ENCODE results near the gene MEGF11.

DNA sequence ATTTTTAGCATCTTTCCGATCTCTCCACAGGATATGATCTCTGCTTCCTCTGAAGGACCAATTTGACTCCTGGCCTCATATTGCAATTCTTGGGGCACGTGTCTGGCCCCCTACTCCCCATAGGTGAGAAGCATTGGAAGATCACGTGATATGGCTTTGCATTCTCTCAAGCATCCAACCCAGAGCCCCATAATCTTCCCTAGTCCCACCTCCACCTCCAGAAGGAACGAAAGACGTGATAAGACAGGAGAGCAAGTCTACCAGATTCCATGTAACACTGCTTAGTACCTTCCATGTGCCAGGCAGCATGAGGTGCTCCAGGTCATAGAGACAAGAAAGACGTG, 176.3 kb downstream of the MEGF11 start:
- no peak for TF ChIP-seq POLR2A (IDR thresholded peaks at IDR 0.05)
- TF ChIP-seq, protein P1, sequence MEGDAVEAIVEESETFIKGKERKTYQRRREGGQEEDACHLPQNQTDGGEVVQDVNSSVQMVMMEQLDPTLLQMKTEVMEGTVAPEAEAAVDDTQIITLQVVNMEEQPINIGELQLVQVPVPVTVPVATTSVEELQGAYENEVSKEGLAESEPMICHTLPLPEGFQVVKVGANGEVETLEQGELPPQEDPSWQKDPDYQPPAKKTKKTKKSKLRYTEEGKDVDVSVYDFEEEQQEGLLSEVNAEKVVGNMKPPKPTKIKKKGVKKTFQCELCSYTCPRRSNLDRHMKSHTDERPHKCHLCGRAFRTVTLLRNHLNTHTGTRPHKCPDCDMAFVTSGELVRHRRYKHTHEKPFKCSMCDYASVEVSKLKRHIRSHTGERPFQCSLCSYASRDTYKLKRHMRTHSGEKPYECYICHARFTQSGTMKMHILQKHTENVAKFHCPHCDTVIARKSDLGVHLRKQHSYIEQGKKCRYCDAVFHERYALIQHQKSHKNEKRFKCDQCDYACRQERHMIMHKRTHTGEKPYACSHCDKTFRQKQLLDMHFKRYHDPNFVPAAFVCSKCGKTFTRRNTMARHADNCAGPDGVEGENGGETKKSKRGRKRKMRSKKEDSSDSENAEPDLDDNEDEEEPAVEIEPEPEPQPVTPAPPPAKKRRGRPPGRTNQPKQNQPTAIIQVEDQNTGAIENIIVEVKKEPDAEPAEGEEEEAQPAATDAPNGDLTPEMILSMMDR (IDR thresholded peaks at IDR 0.05) = no peak

Measured in uterus (tissue), 2 donors.